Measurements from ENCODE around the gene USP7. TPM values are rescaled to one million over a fixed set of nuclear protein-coding genes. Genes with fewer than 3 reads are reported as not detected.
"Not testable (repeated sequence)": the region's sequence is repeated elsewhere in the genome, so short reads cannot be mapped to it uniquely, and the experiment has no call there.

USP7 gene
- polyA plus RNA-seq, 2 of the 4 experiments (the other 2 are of a cell fraction), result 39.6 to 65.9 TPM

GRCh38 chr16:8846401-8846932, 117.2 kb downstream of the USP7 start:
- 92% methylated on average over 10 of the region's 10 CpGs for WGBS (ENCODE audit: missing lambda C conversion rate)
- ATAC-seq, result no peak
- peaks cover 23% of the 10 kb centered on the region for H3K4me1 ChIP-seq
- CTCF ChIA-PET, result interaction anchor here (2.8 to 3.1 kb wide), 2 partner anchors 34 to 163 kb away, joined by 9 to 10 read pairs; no protein-coding TSS in a partner anchor
- FAIRE-seq, result no peak
- DNase-seq (ENCODE audit: low read depth in 1 of 2, low spot score in 1 of 2), result no peak
- no peak for TF ChIP-seq USF2 (IDR thresholded peaks at IDR 0.05)
- no peaks in the 10 kb centered on the region for H3K9me3 ChIP-seq
- H3K4me2 ChIP-seq, result no peak overlapping the region
- POLR2A ChIA-PET, result no interaction called here
- H3K4me3 ChIP-seq, result no peak overlapping the region
- no peak overlapping the region for H3K27ac ChIP-seq

GRCh38 chr16:8845699-8846298, 117.9 kb downstream of the USP7 start:
- Histone ChIP-seq H3K27ac (no peak overlapping the region), H3K4me1 (peaks cover 23% of the 10 kb centered on the region), H3K4me3 (no peak overlapping the region), H3K9me3 (no peaks in the 10 kb centered on the region), H3K4me2 (no peak overlapping the region)
- FAIRE-seq (no peak), ATAC-seq (no peak), DNase-seq (ENCODE audit: low read depth in 1 of 2, low spot score in 1 of 2) (no peak)
- ChIA-PET POLR2A (interaction anchor here (1.1 kb wide), 1 partner anchor 23 kb away, joined by 5 read pairs; the partner anchor contains the start of gene CARHSP1), CTCF (no interaction called here)
- no peak for TF ChIP-seq KDM1A (IDR thresholded peaks at IDR 0.05; ENCODE audit: low read depth)
- TF ChIP-seq USF2 (IDR thresholded peaks at IDR 0.05), result no peak
- TF ChIP-seq BHLHE40 (IDR thresholded peaks at IDR 0.05; ENCODE audit: low read depth, low read length), result no peak
- TF ChIP-seq EHF (CRISPR knock-in tag; IDR thresholded peaks at IDR 0.05), result no peak
- TF ChIP-seq PHF8 (IDR thresholded peaks at IDR 0.05; ENCODE audit: borderline replicate concordance, low read depth), result no peak
- no peak for TF ChIP-seq ESRRA (IDR thresholded peaks at IDR 0.05; ENCODE audit: borderline replicate concordance, low read length)
- no peak for TF ChIP-seq JUNB (IDR thresholded peaks at IDR 0.05)
- TF ChIP-seq CHD2 (IDR thresholded peaks at IDR 0.05; ENCODE audit: low read length, partially characterized antibody), result no peak
- TF ChIP-seq MAZ (IDR thresholded peaks at IDR 0.05; ENCODE audit: borderline replicate concordance, low read depth, low read length), result no peak
- no peak for TF ChIP-seq GATA3 (IDR thresholded peaks at IDR 0.05; ENCODE audit: borderline replicate concordance)
- TF ChIP-seq CBX2 (IDR thresholded peaks at IDR 0.05; ENCODE audit: borderline replicate concordance, low read depth), result no peak
- TF ChIP-seq HOXB13 (CRISPR knock-in tag; IDR thresholded peaks at IDR 0.05; ENCODE audit: low read depth), result no peak
- TF ChIP-seq ZC3H11A (IDR thresholded peaks at IDR 0.05), result no peak
- no peak for TF ChIP-seq FOSL2 (IDR thresholded peaks at IDR 0.05)
- TF ChIP-seq FOSL2 (CRISPR knock-in tag; IDR thresholded peaks at IDR 0.05), result no peak
- no peak for TF ChIP-seq RCOR1 (IDR thresholded peaks at IDR 0.05; ENCODE audit: low read depth, low read length)
- TF ChIP-seq HOXB5 (CRISPR knock-in tag; IDR thresholded peaks at IDR 0.05), result no peak
- TF ChIP-seq FOXS1 (CRISPR knock-in tag; IDR thresholded peaks at IDR 0.05), result no peak
- no peak for TF ChIP-seq ATOH8 (CRISPR knock-in tag; IDR thresholded peaks at IDR 0.05; ENCODE audit: low read depth)
- 91% methylated on average over 7 of the region's 7 CpGs for WGBS (ENCODE audit: missing lambda C conversion rate)

DNA sequence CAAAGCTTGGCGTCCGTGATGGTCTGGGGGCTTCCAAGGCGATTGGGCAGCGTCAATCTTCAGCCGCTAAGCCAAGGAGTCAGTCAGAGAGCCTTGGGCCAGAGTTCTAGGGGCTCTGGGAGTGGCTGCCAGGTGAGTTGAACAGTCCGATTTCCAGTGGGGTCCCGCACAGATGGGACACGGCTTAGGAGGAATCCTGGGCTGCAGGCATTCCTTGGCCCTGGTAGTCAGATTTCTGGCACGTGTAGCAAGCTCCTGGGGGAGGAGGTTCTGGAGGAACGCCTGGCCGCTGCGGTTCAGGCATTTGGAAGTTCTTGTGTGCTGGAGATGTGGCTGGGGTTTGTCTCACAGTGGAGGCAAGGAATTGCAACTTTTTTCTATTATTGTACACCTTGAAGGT, 120.4 kb downstream of the USP7 start:
- POLR2A ChIA-PET; H3K27ac ChIP-seq; ATAC-seq; H3K4me1 ChIP-seq; H3K4me3 ChIP-seq; DNase-seq (ENCODE audit: low read depth in 1 of 2, low spot score in 1 of 2); H3K9me3 ChIP-seq; CTCF ChIA-PET; H3K4me2 ChIP-seq; FAIRE-seq: not testable (repeated sequence)
- 83% methylated on average over 9 of the region's 12 CpGs for WGBS (ENCODE audit: missing lambda C conversion rate)

Other genes starting within 250 kb of the USP7 start
- 10.9 and 12.1 TPM in 2 replicates for gene TMEM186, start 166.3 kb downstream of the USP7 start, polyA plus RNA-seq (2011; rRNA removed)
- gene TMEM186, start 166.3 kb downstream of the USP7 start, polyA plus RNA-seq (2017; fragmentation: RNase III; extraction: RNeasy Plus Mini Kit Qiagen cat#74134 plus additional on column Dnase treatment), result 11.5 to 12.7 TPM (median 12.0 TPM) in 3 replicates
- gene PMM2, start 166.1 kb downstream of the USP7 start, polyA plus RNA-seq (2011; rRNA removed), result 46.4 and 56.6 TPM in 2 replicates
- 72.4 to 82.3 TPM (median 72.5 TPM) in 3 replicates for gene PMM2, start 166.1 kb downstream of the USP7 start, polyA plus RNA-seq (2017; fragmentation: RNase III; extraction: RNeasy Plus Mini Kit Qiagen cat#74134 plus additional on column Dnase treatment)
- 47.8 and 53.9 TPM in 2 replicates for gene CARHSP1, start 94.9 kb downstream of the USP7 start, polyA plus RNA-seq (2011; rRNA removed)
- gene CARHSP1, start 94.9 kb downstream of the USP7 start, polyA plus RNA-seq (2017; fragmentation: RNase III; extraction: RNeasy Plus Mini Kit Qiagen cat#74134 plus additional on column Dnase treatment), result 137 to 173 TPM (median 172 TPM) in 3 replicates
- not detected in 2 replicates for gene LITAFD, start 81.6 kb downstream of the USP7 start, polyA plus RNA-seq (2011; rRNA removed)
- not detected in 3 replicates for gene LITAFD, start 81.6 kb downstream of the USP7 start, polyA plus RNA-seq (2017; fragmentation: RNase III; extraction: RNeasy Plus Mini Kit Qiagen cat#74134 plus additional on column Dnase treatment)
- gene HAPSTR1, start 127.7 kb upstream of the USP7 start, polyA plus RNA-seq (2011; rRNA removed), result 36.9 and 41.8 TPM in 2 replicates
- gene HAPSTR1, start 127.7 kb upstream of the USP7 start, polyA plus RNA-seq (2017; fragmentation: RNase III; extraction: RNeasy Plus Mini Kit Qiagen cat#74134 plus additional on column Dnase treatment), result 22.4 to 24.4 TPM (median 22.9 TPM) in 3 replicates

All from A549 (cell line).